Keratinocyte (primary cell): Measurements from ENCODE around the gene MSGN1. TPM values are rescaled to one million over a fixed set of nuclear protein-coding genes. Genes with fewer than 3 reads are reported as not detected.

Experiments used
- DNase-seq: peaks from one replicate; pipeline ENCODE4 v3.0.0-alpha.2; 2011; ENCODE audit warnings: low read depth, missing footprints, low spot score
- FAIRE-seq: peaks from 2 replicates; lab custom pipeline; 2011; peaks lifted over from hg19 to GRCh38; lab: Jason Lieb, UNC
- H2AFZ ChIP-seq: 2 replicates; pipeline ENCODE4 v1.6.0; 2012; ENCODE audit warnings: low read length, control low read depth, inconsistent platforms; ENCODE audit not compliant: control insufficient read depth
- H3K27ac ChIP-seq: 2 replicates; pipeline ENCODE4 v1.5.1; 2011; ENCODE audit warnings: low read length; ENCODE audit not compliant: control insufficient read depth, insufficient read depth
- H3K27me3 ChIP-seq: 3 replicates; pipeline ENCODE4 v1.6.0; 2011; ENCODE audit warnings: low read length; ENCODE audit not compliant: control insufficient read depth, insufficient read depth; ENCODE audit errors: extremely low read depth
- H3K36me3 ChIP-seq, 2 experiments: 2 replicates in 1 of 2; 3 replicates in 1 of 2; pipeline ENCODE4 v1.5.1; 2011; ENCODE audit warnings: low read length in 2 of 2, mild to moderate bottlenecking in 1 of 2; ENCODE audit not compliant: control insufficient read depth in 2 of 2, insufficient read depth in 2 of 2; ENCODE audit errors: extremely low read depth in 1 of 2
- H3K4me1 ChIP-seq: 3 replicates; pipeline ENCODE4 v1.5.1; 2011; ENCODE audit warnings: low read length; ENCODE audit not compliant: control insufficient read depth, insufficient read depth; ENCODE audit errors: extremely low read depth
- H3K4me2 ChIP-seq: 3 replicates; pipeline ENCODE4 v1.6.0; 2011; ENCODE audit warnings: low read depth, low read length; ENCODE audit not compliant: control insufficient read depth, insufficient read depth; ENCODE audit errors: extremely low read depth
- H3K4me3 ChIP-seq, 3 experiments: fragments of 200-600 bp in 1 of 3; sonication (generic) in 1 of 3; 2 replicates in 2 of 3; 3 replicates in 1 of 3; pipeline ENCODE4 v1.5.1; 2011 to 2016; ENCODE audit warnings: low read length in 3 of 3, mild to moderate bottlenecking in 3 of 3, control low read depth in 2 of 3, inconsistent platforms in 1 of 3, low read depth in 1 of 3, mixed read lengths in 1 of 3, mixed run types in 1 of 3, moderate library complexity in 1 of 3; ENCODE audit not compliant: control insufficient read depth in 2 of 3, insufficient read depth in 2 of 3; ENCODE audit errors: extremely low read depth in 1 of 3
- H3K79me2 ChIP-seq: 2 replicates; pipeline ENCODE4 v1.6.0; 2012; ENCODE audit warnings: low read length; ENCODE audit not compliant: control insufficient read depth, insufficient read depth
- H3K9ac ChIP-seq: 3 replicates; pipeline ENCODE4 v1.6.0; 2011; ENCODE audit warnings: low read length; ENCODE audit not compliant: control insufficient read depth, insufficient read depth; ENCODE audit errors: extremely low read depth
- H3K9me1 ChIP-seq: 3 replicates; pipeline ENCODE4 v1.6.0; 2011; ENCODE audit warnings: low read length; ENCODE audit not compliant: control insufficient read depth, insufficient read depth; ENCODE audit errors: extremely low read depth
- H3K9me3 ChIP-seq: 2 replicates; pipeline ENCODE4 v1.5.1; 2012; ENCODE audit warnings: low read depth, low read length; ENCODE audit not compliant: control insufficient read depth
- H4K20me1 ChIP-seq: 3 replicates; pipeline ENCODE4 v1.6.0; 2011; ENCODE audit warnings: low read length; ENCODE audit not compliant: control insufficient read depth, insufficient read depth; ENCODE audit errors: extremely low read depth
- EZH2 ChIP-seq: IDR thresholded peaks from one replicate; pipeline ENCODE4 v1.6.1; 2012; ENCODE audit warnings: inconsistent platforms, mild to moderate bottlenecking, low read length, moderate library complexity
- dilution Hi-C: fragments of 300-500 bp; cut with MboI; formaldehyde crosslinking; loops from one replicate; pipeline ENCODE4 v1.7.0; 2020; ENCODE audit warnings: low sequenced_read_pairs; ENCODE audit not compliant: extremely low pct_ligation_motif_present
- polyA plus RNA-seq, 5 experiments: library from polyadenylated mRNA; depleted of rRNA in 3 of 5; stranded (reverse) in 3 of 5; stranded (forward) in 1 of 5; unstranded in 1 of 5; fragments of >200 nt; gene quantifications; 1 replicate in 1 of 5; 2 replicates in 3 of 5; 3 replicates in 1 of 5; pipeline versions ENCODE4 v1.2.1 to v1.2.3, GENCODE V29; 2011 to 2012; ENCODE audit warnings: missing spikeins in 2 of 5, low read depth in 1 of 5, low replicate concordance in 1 of 5
- TF ChIP-seq, protein P1 (sequence below), 3 experiments: IDR thresholded peaks in 1 of 3; conservative IDR thresholded peaks in 1 of 3; optimal IDR thresholded peaks in 1 of 3; 2 replicates in 2 of 3; 3 replicates in 1 of 3; pipeline versions ENCODE3 to v1.5.1; 2011; ENCODE audit warnings: low read length in 3 of 3, mild to moderate bottlenecking in 3 of 3, moderate library complexity in 2 of 3, control low read depth in 1 of 3, inconsistent platforms in 1 of 3; ENCODE audit not compliant: insufficient read depth in 2 of 3; ENCODE audit errors: extremely low read depth in 1 of 3

The MSGN1 gene
- polyA plus RNA-seq, 1 donor (not counting 4 experiments of a cell fraction or from before 2014, with no cell fraction given), result 0.22 TPM

- H3K27ac ChIP-seq, result no peak overlapping the region
- no peaks in the 10 kb centered on the region for H3K9me1 ChIP-seq
- H2AFZ ChIP-seq, result no peak overlapping the region
- no peaks in the 10 kb centered on the region for H3K4me1 ChIP-seq
- DNase-seq (no peak), FAIRE-seq (no peak)
- H3K36me3 ChIP-seq, result no peaks in the 10 kb centered on the region
- dilution Hi-C loops, result no loop called here
- H3K79me2 ChIP-seq, result no peaks in the 10 kb centered on the region
- H4K20me1 ChIP-seq, result no peaks in the 10 kb centered on the region
- TF ChIP-seq EZH2, result no peak
- TF ChIP-seq, protein P1, sequence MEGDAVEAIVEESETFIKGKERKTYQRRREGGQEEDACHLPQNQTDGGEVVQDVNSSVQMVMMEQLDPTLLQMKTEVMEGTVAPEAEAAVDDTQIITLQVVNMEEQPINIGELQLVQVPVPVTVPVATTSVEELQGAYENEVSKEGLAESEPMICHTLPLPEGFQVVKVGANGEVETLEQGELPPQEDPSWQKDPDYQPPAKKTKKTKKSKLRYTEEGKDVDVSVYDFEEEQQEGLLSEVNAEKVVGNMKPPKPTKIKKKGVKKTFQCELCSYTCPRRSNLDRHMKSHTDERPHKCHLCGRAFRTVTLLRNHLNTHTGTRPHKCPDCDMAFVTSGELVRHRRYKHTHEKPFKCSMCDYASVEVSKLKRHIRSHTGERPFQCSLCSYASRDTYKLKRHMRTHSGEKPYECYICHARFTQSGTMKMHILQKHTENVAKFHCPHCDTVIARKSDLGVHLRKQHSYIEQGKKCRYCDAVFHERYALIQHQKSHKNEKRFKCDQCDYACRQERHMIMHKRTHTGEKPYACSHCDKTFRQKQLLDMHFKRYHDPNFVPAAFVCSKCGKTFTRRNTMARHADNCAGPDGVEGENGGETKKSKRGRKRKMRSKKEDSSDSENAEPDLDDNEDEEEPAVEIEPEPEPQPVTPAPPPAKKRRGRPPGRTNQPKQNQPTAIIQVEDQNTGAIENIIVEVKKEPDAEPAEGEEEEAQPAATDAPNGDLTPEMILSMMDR (optimal IDR thresholded peaks at IDR 0.05 in 1 of 3, IDR thresholded peaks at IDR 0.05 in 1 of 3, conservative IDR thresholded peaks at IDR 0.05 in 1 of 3; ENCODE audit: extremely low read depth in 1 of 3, insufficient read depth in 2 of 3, low read length in 3 of 3), result no peak
- no peak overlapping the region for H3K9ac ChIP-seq
- no peaks in the 10 kb centered on the region for H3K27me3 ChIP-seq
- no peak overlapping the region for H3K4me2 ChIP-seq
- H3K4me3 ChIP-seq, result no peak overlapping the region
- H3K9me3 ChIP-seq, result no peaks in the 10 kb centered on the region
Measured at GRCh38 chr2:17805717-17806363, 10.4 kb upstream of the MSGN1 start.

DNA sequence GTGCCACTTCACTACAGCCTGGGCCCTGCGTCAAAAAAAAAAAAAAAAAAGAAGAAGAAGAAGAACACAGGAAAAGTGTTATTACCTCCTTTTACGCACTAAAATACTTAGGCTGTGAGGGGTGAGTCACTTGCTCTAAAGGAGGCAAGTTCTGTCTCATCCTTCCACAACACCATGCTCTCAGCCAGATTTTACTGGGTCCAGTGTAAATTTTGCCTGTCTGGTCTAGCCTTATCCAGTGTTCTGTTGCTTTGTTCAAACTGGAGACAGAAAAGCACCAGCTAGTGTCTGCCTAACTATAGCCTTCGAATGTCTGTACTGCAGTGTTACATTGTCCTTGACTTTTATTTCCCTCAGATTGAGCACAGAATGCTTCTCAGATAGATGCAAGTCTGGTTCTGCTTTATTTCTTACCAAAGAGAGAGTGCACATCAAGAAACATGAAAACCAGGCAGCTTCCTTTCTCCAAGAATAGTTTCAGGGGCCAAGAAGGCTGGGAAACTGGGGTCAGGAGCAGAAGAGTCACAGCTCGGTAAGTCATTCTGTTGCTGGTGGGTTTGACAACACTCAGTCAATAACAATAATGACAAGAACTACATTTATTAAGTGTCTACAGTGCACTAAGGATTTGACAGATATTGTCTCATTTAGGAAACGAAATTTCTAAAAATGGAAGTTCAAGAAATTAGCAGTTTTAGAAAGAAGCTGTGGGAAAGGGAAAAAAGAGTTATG is 3.1 kb upstream of the MSGN1 start:
- Histone ChIP-seq H3K79me2 (no peaks in the 10 kb centered on the region), H3K9ac (peak overlapping the region; percentile 63), H2AFZ (peak overlapping the region; percentile 27), H4K20me1 (no peaks in the 10 kb centered on the region), H3K36me3 (no peaks in the 10 kb centered on the region), H3K4me2 (peak overlapping the region; percentile 82), H3K27me3 (no peaks in the 10 kb centered on the region), H3K4me1 (peaks cover 46% of the 10 kb centered on the region), H3K27ac (peak overlapping the region; percentile 96), H3K9me1 (no peaks in the 10 kb centered on the region), H3K9me3 (no peaks in the 10 kb centered on the region), H3K4me3 (peak overlapping the region in 2 of 3 experiments; percentile 27 to 32)
- peak; percentile 98 for FAIRE-seq
- no peak for DNase-seq
- dilution Hi-C loops, result no loop called here
- TF ChIP-seq, protein P1 (optimal IDR thresholded peaks at IDR 0.05 in 1 of 3, IDR thresholded peaks at IDR 0.05 in 1 of 3, conservative IDR thresholded peaks at IDR 0.05 in 1 of 3; ENCODE audit: extremely low read depth in 1 of 3, insufficient read depth in 2 of 3, low read length in 3 of 3), result no peak
- no peak for TF ChIP-seq EZH2
